Islet of Langerhans (tissue), 1 donor: ENCODE data around the gene DUSP22.

ENCODE experiments used
- FAIRE-seq: peaks from one replicate; lab custom pipeline; 2011; peaks lifted over from hg19 to GRCh38; lab: Jason Lieb, UNC

The DUSP22 gene

GRCh38 chr6:297571-298232 is 5.4 kb downstream of the DUSP22 start:
- FAIRE-seq = no peak

GRCh38 chr6:298233-299103 is 6.2 kb downstream of the DUSP22 start:
- no peak for FAIRE-seq

- no peak for FAIRE-seq
Observed at GRCh38 chr6:299104-299980, 7.1 kb downstream of the DUSP22 start.

- FAIRE-seq = no peak
Observed at GRCh38 chr6:300026-300425, 7.7 kb downstream of the DUSP22 start.

GRCh38 chr6:300494-301198 is 8.4 kb downstream of the DUSP22 start:
- FAIRE-seq = no peak

GRCh38 chr6:301526-301925 is 9.2 kb downstream of the DUSP22 start:
- no peak for FAIRE-seq

- no peak for FAIRE-seq
Observed at GRCh38 chr6:301929-302705, 9.8 kb downstream of the DUSP22 start.

- no peak for FAIRE-seq
Observed at GRCh38 chr6:302760-303159, 10.5 kb downstream of the DUSP22 start.

- no peak for FAIRE-seq
Observed at GRCh38 chr6:303263-303662, 11.0 kb downstream of the DUSP22 start.

GRCh38 chr6:303948-304558 is 11.8 kb downstream of the DUSP22 start:
- no peak for FAIRE-seq

- no peak for FAIRE-seq
Observed at GRCh38 chr6:304833-305370, 12.6 kb downstream of the DUSP22 start.

- FAIRE-seq = no peak
Observed at GRCh38 chr6:305371-306206, 13.3 kb downstream of the DUSP22 start.

- FAIRE-seq = no peak
Observed at GRCh38 chr6:306641-307061, 14.4 kb downstream of the DUSP22 start.

GRCh38 chr6:307065-307814 is 15.0 kb downstream of the DUSP22 start:
- FAIRE-seq = no peak

GRCh38 chr6:307874-308273 is 15.6 kb downstream of the DUSP22 start:
- FAIRE-seq = no peak

- FAIRE-seq = no peak
Observed at GRCh38 chr6:308307-308706, 16.0 kb downstream of the DUSP22 start.

GRCh38 chr6:308768-309167 is 16.5 kb downstream of the DUSP22 start:
- no peak for FAIRE-seq

GRCh38 chr6:309947-310346 is 17.7 kb downstream of the DUSP22 start:
- no peak for FAIRE-seq

GRCh38 chr6:310671-311070 is 18.4 kb downstream of the DUSP22 start:
- no peak for FAIRE-seq
